CD4-positive, alpha-beta T cell treated with Interleukin-4 for 4 hours (primary cell): ENCODE data around the gene AMOTL2.

ENCODE experiments used
- DNase-seq: peaks from one replicate; pipeline ENCODE4 v3.0.0-alpha.2; 2020

Gene AMOTL2

GRCh38 chr3:134330883-134331810 lies 43.1 kb downstream of the AMOTL2 start:
- DNase-seq: no peak

GRCh38 chr3:134328846-134329245 lies 45.4 kb downstream of the AMOTL2 start:
- no peak for DNase-seq

- DNase-seq: no peak
Observed at GRCh38 chr3:134328147-134328591, 46.1 kb downstream of the AMOTL2 start.

- no peak for DNase-seq
Observed at GRCh38 chr3:134327594-134327975, 46.7 kb downstream of the AMOTL2 start.

GRCh38 chr3:134326760-134327593 lies 47.3 kb downstream of the AMOTL2 start:
- no peak for DNase-seq

- no peak for DNase-seq
Observed at GRCh38 chr3:134326126-134326525, 48.1 kb downstream of the AMOTL2 start.

- DNase-seq: no peak
Observed at GRCh38 chr3:134325706-134326105, 48.5 kb downstream of the AMOTL2 start.

GRCh38 chr3:134325061-134325705 lies 49.1 kb downstream of the AMOTL2 start:
- no peak for DNase-seq

- DNase-seq: no peak
Observed at GRCh38 chr3:134323966-134324962, 50.0 kb downstream of the AMOTL2 start.

- no peak for DNase-seq
Observed at GRCh38 chr3:134322286-134322685, 52.0 kb downstream of the AMOTL2 start.

GRCh38 chr3:134320749-134321148 lies 53.5 kb downstream of the AMOTL2 start:
- no peak for DNase-seq

GRCh38 chr3:134319931-134320330 lies 54.3 kb downstream of the AMOTL2 start:
- DNase-seq: no peak

GRCh38 chr3:134318166-134318565 lies 56.1 kb downstream of the AMOTL2 start:
- DNase-seq: no peak

GRCh38 chr3:134317106-134317947 lies 56.9 kb downstream of the AMOTL2 start:
- DNase-seq: no peak

- DNase-seq: no peak
Observed at GRCh38 chr3:134315286-134316106, 58.8 kb downstream of the AMOTL2 start.

GRCh38 chr3:134314588-134315285 lies 59.5 kb downstream of the AMOTL2 start:
- DNase-seq: no peak

- no peak for DNase-seq
Observed at GRCh38 chr3:134313847-134314587, 60.2 kb downstream of the AMOTL2 start.
